Measurements from ENCODE around the gene LORICRIN. TPM values are rescaled to one million over a fixed set of nuclear protein-coding genes. Genes with fewer than 3 reads are reported as not detected.

The LORICRIN gene
- total RNA-seq, 1 donor from 2014 or later, result not detected

GRCh38 chr1:153248176-153248879 is 11.2 kb upstream of the LORICRIN start:
- no peak for DNase-seq (ENCODE audit: low read depth, low spot score)

- no peak for DNase-seq (ENCODE audit: low read depth, low spot score)
Measured at GRCh38 chr1:153250166-153250565, 9.3 kb upstream of the LORICRIN start.

- DNase-seq (ENCODE audit: low read depth, low spot score), result no peak
Measured at GRCh38 chr1:153251087-153251486, 8.4 kb upstream of the LORICRIN start.

- DNase-seq (ENCODE audit: low read depth, low spot score), result no peak
Measured at GRCh38 chr1:153251562-153251961, 7.9 kb upstream of the LORICRIN start.

GRCh38 chr1:153251988-153252387 is 7.5 kb upstream of the LORICRIN start:
- no peak for DNase-seq (ENCODE audit: low read depth, low spot score)

GRCh38 chr1:153253076-153253475 is 6.4 kb upstream of the LORICRIN start:
- no peak for DNase-seq (ENCODE audit: low read depth, low spot score)

GRCh38 chr1:153253693-153254092 is 5.8 kb upstream of the LORICRIN start:
- DNase-seq (ENCODE audit: low read depth, low spot score), result no peak

GRCh38 chr1:153260585-153261280 is 1.2 kb downstream of the LORICRIN start:
- no peak for DNase-seq (ENCODE audit: low read depth, low spot score)

- DNase-seq (ENCODE audit: low read depth, low spot score), result no peak
Measured at GRCh38 chr1:153261281-153262069, 2.0 kb downstream of the LORICRIN start.

- DNase-seq (ENCODE audit: low read depth, low spot score), result no peak
Measured at GRCh38 chr1:153262070-153262366, 2.5 kb downstream of the LORICRIN start.

- no peak for DNase-seq (ENCODE audit: low read depth, low spot score)
Measured at GRCh38 chr1:153262462-153263157, 3.1 kb downstream of the LORICRIN start.

- no peak for DNase-seq (ENCODE audit: low read depth, low spot score)
Measured at GRCh38 chr1:153265457-153265856, 6.0 kb downstream of the LORICRIN start.

GRCh38 chr1:153271711-153272110 is 12.2 kb downstream of the LORICRIN start:
- DNase-seq (ENCODE audit: low read depth, low spot score), result no peak

GRCh38 chr1:153272186-153272585 is 12.7 kb downstream of the LORICRIN start:
- DNase-seq (ENCODE audit: low read depth, low spot score), result no peak

- no peak for DNase-seq (ENCODE audit: low read depth, low spot score)
Measured at GRCh38 chr1:153277852-153278251, 18.4 kb downstream of the LORICRIN start.

GRCh38 chr1:153288634-153289275 is 29.3 kb downstream of the LORICRIN start:
- DNase-seq (ENCODE audit: low read depth, low spot score), result no peak

GRCh38 chr1:153291514-153291913 is 32.0 kb downstream of the LORICRIN start:
- DNase-seq (ENCODE audit: low read depth, low spot score), result no peak

- no peak for DNase-seq (ENCODE audit: low read depth, low spot score)
Measured at GRCh38 chr1:153292185-153292584, 32.7 kb downstream of the LORICRIN start.

- no peak for DNase-seq (ENCODE audit: low read depth, low spot score)
Measured at GRCh38 chr1:153292740-153293479, 33.4 kb downstream of the LORICRIN start.

- no peak for DNase-seq (ENCODE audit: low read depth, low spot score)
Measured at GRCh38 chr1:153293480-153293775, 33.9 kb downstream of the LORICRIN start.

GRCh38 chr1:153293851-153294250 is 34.4 kb downstream of the LORICRIN start:
- DNase-seq (ENCODE audit: low read depth, low spot score), result no peak

Data from pulmonary artery endothelial cell (primary cell).